ENCODE measurements around the gene F10.
"Not testable (repeated sequence)": the region's sequence is repeated elsewhere in the genome, so short reads cannot be mapped to it uniquely, and the experiment has no call there.

F10 gene

DNA sequence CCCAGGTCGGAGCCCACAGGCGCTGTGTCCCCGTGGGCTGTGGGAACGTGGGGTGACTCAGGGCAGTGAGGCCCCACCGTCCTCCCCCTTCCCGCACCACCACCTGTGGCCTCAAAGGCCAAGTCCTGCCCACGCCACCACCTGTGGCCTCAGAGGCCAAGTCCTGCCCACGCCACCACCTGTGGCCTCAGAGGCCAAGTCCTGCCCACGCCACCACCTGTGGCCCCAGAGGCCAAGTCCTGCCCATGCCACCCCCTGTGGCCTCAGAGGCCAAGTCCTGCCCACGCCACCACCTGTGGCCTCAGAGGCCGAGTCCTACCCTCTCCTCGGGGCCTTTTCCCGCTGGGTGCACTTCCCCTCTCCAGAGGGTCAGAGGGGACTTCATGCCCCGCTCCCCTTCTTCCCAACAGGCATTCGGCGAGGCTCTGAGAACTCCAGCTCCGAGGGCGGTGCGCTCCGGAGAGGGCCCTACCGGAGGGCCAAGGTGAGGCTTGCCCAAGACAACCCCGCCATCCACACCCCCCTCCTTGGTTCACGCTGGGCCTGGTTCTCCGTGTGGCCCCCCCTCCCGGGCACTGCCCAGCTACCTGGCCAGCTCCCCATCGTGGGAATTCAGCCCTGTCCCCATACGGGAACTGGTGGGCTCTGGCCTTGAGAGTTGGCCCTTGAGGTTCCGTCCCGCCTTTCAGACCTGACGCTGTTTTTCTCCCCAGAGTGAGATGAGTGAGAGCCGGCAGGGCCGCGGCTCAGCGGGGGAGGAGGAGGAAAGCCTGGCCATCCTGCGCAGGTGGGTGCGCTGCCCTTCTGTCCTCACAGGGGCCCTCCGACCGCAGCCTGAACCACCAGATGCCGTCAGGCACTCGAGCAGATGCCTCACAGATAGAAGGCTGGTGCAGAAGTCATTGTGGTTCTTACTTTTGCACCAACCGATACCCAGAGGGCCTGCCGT lies 44.4 kb upstream of the F10 start:
- DNase-seq (ENCODE audit: low read depth): no peak

DNA sequence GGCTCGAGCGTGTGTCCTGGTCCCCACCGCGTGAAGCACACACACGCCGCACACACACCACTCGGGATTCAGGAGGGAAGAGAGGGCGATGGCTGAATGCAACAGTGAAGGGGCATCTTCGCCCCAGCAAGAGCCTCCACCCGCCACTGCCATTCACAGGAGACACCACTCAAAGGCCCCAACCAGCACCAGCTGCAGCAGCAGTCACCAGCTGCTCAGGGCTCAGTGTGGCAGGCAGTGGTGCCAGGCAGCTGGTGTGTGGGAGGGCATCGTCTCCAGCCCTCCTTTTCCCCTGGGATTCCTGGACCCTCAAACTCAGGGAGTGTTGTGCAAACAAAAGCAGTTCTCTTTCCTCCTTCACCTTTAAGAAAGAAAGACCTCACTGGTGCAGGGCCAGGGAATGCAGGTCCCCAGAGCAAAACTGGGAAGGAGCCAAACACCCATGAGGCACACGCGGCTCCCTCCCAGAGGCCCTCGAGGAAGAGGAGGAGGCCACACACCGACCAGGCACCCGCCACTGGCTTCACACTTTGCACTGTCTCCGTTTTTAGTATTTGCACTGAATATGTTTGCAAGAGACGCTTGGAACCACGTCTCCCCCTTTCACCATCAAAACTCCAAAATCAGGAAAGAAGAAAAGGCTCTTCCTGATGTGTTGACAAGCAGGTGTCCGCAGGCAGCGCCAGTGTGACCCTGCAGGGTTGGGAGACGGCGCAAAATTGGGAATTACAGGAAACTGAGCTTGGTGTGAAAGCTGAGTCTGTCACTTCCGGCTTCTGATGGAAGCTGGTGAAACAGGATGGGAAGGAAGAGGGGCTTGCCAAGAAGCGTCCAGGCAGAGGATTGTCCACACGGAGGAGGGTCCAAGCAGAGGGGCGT lies 43.5 kb upstream of the F10 start:
- DNase-seq (ENCODE audit: low read depth): no peak
- TF ChIP-seq, protein P1, sequence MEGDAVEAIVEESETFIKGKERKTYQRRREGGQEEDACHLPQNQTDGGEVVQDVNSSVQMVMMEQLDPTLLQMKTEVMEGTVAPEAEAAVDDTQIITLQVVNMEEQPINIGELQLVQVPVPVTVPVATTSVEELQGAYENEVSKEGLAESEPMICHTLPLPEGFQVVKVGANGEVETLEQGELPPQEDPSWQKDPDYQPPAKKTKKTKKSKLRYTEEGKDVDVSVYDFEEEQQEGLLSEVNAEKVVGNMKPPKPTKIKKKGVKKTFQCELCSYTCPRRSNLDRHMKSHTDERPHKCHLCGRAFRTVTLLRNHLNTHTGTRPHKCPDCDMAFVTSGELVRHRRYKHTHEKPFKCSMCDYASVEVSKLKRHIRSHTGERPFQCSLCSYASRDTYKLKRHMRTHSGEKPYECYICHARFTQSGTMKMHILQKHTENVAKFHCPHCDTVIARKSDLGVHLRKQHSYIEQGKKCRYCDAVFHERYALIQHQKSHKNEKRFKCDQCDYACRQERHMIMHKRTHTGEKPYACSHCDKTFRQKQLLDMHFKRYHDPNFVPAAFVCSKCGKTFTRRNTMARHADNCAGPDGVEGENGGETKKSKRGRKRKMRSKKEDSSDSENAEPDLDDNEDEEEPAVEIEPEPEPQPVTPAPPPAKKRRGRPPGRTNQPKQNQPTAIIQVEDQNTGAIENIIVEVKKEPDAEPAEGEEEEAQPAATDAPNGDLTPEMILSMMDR (conservative IDR thresholded peaks at IDR 0.05; ENCODE audit: low read length): no peak
- H3K4me3 ChIP-seq (ENCODE audit: low read length): no peak overlapping the region

More for the DNA sequence above, 44.4 kb upstream of the F10 start:
- TF ChIP-seq, protein P1 (conservative IDR thresholded peaks at IDR 0.05; ENCODE audit: low read length): no peak
- H3K4me3 ChIP-seq (ENCODE audit: low read length): no peak overlapping the region

DNA sequence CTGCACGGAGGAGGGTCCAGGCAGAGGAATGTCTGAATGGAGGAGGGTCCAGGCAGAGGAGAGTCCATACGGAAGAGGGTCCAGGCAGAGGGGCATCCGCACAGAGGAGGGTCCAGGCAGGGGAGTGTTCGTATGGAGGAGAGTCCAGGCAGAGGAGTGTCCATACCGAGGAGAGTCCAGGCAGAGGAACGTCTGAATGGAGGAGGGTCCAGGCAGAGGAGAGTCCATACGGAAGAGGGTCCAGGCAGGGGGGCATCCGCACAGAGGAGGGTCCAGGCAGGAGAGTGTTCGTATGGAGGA lies 42.9 kb upstream of the F10 start:
- H3K4me3 ChIP-seq (ENCODE audit: low read length); DNase-seq (ENCODE audit: low read depth): not testable (repeated sequence)

DNA sequence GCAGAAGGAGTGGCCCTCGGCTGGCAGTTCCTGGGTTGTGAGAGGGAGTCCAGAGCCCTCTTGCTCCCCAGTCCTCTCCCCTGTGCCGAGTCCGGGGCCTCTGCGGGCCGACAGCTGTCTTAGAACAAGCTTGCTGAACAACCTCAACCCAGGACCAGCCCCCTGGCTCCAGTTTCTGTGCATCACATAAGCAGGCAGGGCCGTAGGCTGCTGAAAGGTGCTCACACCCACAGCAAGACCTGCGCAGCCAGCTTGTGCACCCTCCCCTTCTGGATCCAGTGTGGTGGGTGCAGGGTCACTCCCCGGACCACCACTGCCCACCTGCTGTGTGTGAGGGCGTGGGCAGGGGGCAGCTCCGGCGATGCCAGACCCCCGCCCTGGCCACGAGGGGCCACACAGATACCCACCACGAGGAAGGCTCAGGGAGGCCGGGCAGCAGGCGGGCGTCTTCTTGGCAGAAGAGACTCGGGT lies 42.2 kb upstream of the F10 start:
- DNase-seq (ENCODE audit: low read depth): no peak
- H3K4me3 ChIP-seq (ENCODE audit: low read length): no peak overlapping the region
- TF ChIP-seq, protein P1 (conservative IDR thresholded peaks at IDR 0.05; ENCODE audit: low read length): no peak

DNA sequence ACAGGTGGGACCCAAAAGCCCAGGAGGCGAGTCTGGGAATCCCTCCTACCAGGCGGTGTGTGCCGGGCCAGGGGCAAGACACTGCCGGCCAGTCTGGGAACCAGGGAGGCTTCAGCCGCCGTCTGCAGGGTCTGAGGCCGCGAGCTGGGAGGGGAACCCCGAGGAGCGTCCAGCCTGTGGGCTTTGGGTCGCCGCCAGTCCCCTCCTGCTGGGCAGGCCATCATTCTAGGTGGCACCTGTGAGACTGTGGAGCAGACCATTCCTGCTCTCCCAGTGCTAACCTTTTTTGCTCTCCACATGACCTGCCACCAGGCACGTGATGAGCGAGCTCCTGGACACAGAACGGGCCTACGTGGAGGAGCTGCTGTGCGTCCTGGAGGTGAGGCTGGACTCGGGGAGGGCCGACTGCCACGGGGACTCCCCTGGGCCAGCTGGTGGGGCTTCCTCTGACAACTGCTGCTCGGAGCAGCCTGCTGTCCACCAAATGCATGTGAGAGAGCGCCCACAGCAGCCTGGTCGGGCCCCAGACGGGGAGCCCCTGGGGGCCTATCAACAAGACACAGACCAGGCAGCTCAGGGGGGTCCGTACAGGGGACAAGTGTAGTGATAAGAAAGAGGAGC lies 41.6 kb upstream of the F10 start:
- no peak overlapping the region for H3K4me3 ChIP-seq (ENCODE audit: low read length)
- DNase-seq (ENCODE audit: low read depth): no peak
- TF ChIP-seq, protein P1 (conservative IDR thresholded peaks at IDR 0.05; ENCODE audit: low read length): no peak

DNA sequence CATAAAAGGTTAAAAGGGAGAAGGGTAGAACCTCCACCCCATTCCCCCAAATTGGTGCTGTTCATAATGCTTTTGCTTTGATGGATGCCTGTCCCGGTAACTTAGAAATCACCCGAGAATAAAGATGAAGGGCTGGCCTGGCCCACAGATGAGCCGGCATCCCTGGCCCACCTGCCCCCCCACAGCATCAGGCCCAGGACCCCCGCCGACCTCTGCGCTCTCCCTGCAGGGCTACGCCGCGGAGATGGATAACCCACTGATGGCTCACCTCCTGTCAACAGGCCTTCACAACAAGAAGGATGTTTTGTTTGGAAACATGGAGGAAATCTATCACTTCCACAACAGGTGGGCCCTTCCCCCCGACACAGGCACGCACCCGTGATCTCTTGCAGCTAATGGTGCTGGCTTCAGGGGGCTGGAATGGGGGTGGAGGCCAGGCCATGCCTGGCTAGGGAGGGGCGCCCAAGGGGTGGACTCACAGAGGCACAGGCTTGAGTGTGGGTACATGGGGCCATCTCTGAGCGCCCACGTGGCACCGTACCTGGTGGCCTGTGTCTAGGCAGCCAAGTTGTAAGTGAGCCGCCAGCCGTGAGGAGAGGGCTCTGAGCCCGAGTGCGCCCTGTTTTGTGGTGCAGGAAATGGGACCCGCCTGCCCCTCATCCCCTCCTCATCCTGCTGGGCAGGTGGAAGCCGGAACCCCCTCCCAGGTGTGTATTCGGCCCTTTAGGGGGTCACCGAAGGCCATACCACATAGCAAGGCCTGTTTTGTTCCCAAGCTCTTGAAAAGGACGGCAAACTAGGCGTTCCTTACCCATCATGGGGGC lies 40.2 kb upstream of the F10 start:
- TF ChIP-seq, protein P1 (conservative IDR thresholded peaks at IDR 0.05; ENCODE audit: low read length): no peak
- DNase-seq (ENCODE audit: low read depth): no peak
- no peak overlapping the region for H3K4me3 ChIP-seq (ENCODE audit: low read length)

Measured in AG10803 (cell line).